Nephron progenitor cell (in vitro differentiated cells): ENCODE measurements around the gene CAMK1G.

Experiments used
- DNase-seq: peaks from one replicate; pipeline ENCODE4 v3.0.0; 2021
- H3K27ac Mint-ChIP-seq: 2 replicates; pipeline ENCODE4 v1.8.0; 2021; ENCODE audit warnings: mild to moderate bottlenecking, moderate library complexity, mixed read lengths
- H3K27me3 Mint-ChIP-seq: 2 replicates; pipeline ENCODE4 v1.8.0; 2021; ENCODE audit warnings: mild to moderate bottlenecking, low read depth, mixed read lengths; ENCODE audit not compliant: poor library complexity
- H3K36me3 Mint-ChIP-seq: 2 replicates; pipeline ENCODE4 v1.8.0; 2021; ENCODE audit warnings: low read depth, mixed read lengths
- H3K4me1 Mint-ChIP-seq: 2 replicates; pipeline ENCODE4 v1.8.0; 2021; ENCODE audit warnings: mixed read lengths
- H3K4me3 Mint-ChIP-seq: 2 replicates; pipeline ENCODE4 v1.8.0; 2021; ENCODE audit warnings: mild to moderate bottlenecking, moderate library complexity, mixed read lengths
- H3K9me3 Mint-ChIP-seq: 2 replicates; pipeline ENCODE4 v1.8.0; 2021; ENCODE audit warnings: mild to moderate bottlenecking, moderate library complexity, mixed read lengths
- CTCF ChIP-seq: fragments of 200-600 bp; sonication (generic); IDR thresholded peaks from 2 replicates; pipeline ENCODE4 v1.5.0; 2021; ENCODE audit warnings: antibody characterized with exemption

The CAMK1G gene

GRCh38 chr1:209645574-209646452, 62.3 kb downstream of the CAMK1G start:
- peak overlapping the region; percentile 19 for H3K27ac Mint-ChIP-seq
- H3K4me1 Mint-ChIP-seq = peaks cover 57% of the 10 kb centered on the region
- no peaks in the 10 kb centered on the region for H3K9me3 Mint-ChIP-seq
- H3K4me3 Mint-ChIP-seq = no peak overlapping the region
- H3K36me3 Mint-ChIP-seq = no peaks in the 10 kb centered on the region
- peaks cover 14% of the 10 kb centered on the region for H3K27me3 Mint-ChIP-seq
- TF ChIP-seq CTCF = no peak
- no peak for DNase-seq

DNA sequence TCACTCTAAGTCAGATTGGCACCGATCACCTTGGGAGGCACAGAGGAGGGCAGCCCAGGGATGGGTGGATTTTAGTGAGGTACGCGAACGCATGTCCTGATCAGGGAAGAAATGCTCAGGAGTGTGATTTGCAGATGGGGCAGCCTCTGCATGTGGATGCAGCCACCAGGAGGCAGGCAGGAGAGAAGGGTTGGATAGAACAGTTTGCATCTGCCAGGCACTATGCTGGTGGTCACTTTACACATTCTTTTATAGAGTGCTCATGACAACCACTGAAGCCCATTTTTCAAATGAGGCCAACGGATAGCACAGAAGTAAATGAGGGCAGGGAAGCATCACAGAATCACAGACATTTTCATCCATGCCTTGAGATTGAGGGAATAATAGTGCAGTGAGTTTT, 63.0 kb downstream of the CAMK1G start:
- Mint-ChIP-seq H3K27me3 (peaks cover 14% of the 10 kb centered on the region), H3K27ac (no peak overlapping the region), H3K36me3 (no peaks in the 10 kb centered on the region), H3K9me3 (no peaks in the 10 kb centered on the region), H3K4me3 (peak overlapping the region; percentile 27), H3K4me1 (peaks cover 55% of the 10 kb centered on the region)
- DNase-seq = no peak
- TF ChIP-seq CTCF = no peak

DNA sequence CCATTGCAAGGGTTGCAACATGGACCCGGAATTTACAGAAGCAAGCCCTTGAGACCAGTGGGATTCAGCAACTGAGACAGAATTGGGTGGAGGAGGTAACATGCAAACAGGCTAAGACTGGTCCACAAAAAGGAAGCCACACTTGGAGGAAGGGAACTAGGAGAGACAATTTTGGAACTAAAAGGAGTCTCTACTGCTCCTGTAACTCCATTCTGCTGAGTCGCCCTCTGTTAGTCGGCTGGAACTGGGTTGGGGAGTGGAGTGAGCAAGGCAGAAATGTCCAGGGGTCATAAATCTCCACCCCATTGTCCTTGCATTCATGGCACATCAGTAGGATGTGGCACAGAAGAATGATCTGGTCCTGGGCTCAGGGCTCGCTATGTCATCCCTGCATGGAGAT, 63.6 kb downstream of the CAMK1G start:
- Mint-ChIP-seq H3K4me1 (peaks cover 51% of the 10 kb centered on the region), H3K27ac (peak overlapping the region; percentile 57), H3K9me3 (no peaks in the 10 kb centered on the region), H3K4me3 (no peak overlapping the region), H3K36me3 (no peaks in the 10 kb centered on the region), H3K27me3 (peaks cover 14% of the 10 kb centered on the region)
- DNase-seq = peak; percentile 24
- TF ChIP-seq CTCF = no peak

- H3K9me3 Mint-ChIP-seq = no peaks in the 10 kb centered on the region
- H3K36me3 Mint-ChIP-seq = no peaks in the 10 kb centered on the region
- peaks cover 50% of the 10 kb centered on the region for H3K4me1 Mint-ChIP-seq
Measured at GRCh38 chr1:209648346-209648745, 64.8 kb downstream of the CAMK1G start.

DNA sequence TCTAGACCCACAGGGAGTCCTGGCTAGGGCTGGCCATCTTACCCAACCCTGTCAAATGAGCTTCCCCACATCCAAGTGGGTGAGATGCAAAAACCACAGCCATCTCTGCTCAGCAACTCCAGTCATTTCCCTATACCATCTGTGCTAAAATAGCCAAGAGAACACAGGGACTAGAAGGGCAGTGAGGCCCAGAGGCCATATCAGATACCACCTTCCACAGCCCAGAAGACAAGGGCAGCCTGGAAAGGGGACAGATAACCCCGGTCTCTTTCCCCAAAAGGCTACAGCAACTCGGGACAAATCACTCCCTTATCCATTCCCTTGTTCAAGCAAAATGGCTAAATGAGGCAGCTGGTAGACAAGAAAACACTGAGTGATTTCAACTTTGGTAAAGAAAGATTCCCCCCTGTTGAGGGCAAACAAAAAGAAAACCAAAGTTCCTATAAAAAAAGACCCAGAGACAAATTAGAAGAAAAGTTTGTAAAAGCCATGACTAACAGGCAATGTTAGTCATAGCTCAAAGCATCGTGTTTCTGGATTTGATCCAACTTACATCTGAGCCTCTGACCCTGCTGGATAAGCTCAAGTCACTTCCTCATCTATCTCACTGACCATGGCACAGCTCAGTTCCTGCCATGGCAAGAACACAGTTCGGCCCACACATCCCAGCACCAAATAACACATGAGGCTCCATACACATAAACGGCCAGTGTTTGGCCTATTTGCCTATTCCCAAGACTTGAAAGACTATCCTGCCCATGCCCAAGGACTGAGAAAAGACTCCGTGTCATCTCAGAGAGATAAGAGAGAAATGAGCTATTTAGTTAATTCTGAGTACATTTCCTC, 65.6 kb downstream of the CAMK1G start:
- H3K4me3 Mint-ChIP-seq = no peak overlapping the region
- H3K27ac Mint-ChIP-seq = no peak overlapping the region
- H3K4me1 Mint-ChIP-seq = peaks cover 51% of the 10 kb centered on the region
- H3K27me3 Mint-ChIP-seq = peaks cover 15% of the 10 kb centered on the region
- no peak for TF ChIP-seq CTCF
- H3K36me3 Mint-ChIP-seq = no peaks in the 10 kb centered on the region
- H3K9me3 Mint-ChIP-seq = no peaks in the 10 kb centered on the region
- DNase-seq = no peak

More at GRCh38 chr1:209648346-209648745, 64.8 kb downstream of the CAMK1G start:
- no peak overlapping the region for H3K4me3 Mint-ChIP-seq
- H3K27me3 Mint-ChIP-seq = peaks cover 11% of the 10 kb centered on the region
- peak overlapping the region; percentile 60 for H3K27ac Mint-ChIP-seq
- TF ChIP-seq CTCF = no peak
- no peak for DNase-seq
